HepG2 (cell line): ENCODE measurements around the gene ITGA2. TPM values are rescaled to one million over a fixed set of nuclear protein-coding genes. Genes with fewer than 3 reads are reported as not detected.

ENCODE experiments used
- ATAC-seq: fragments of 200-7000 bp; cut with Tn5 transposase; 3 replicates; pipeline ENCODE4 v1.9.1; 2020; ENCODE audit warnings: mild to moderate bottlenecking, moderate library complexity
- BruUV-seq: library from RNA; stranded (reverse); fragments of 400-500 nt; replicated peaks from 2 replicates; lab custom pipeline; 2021; lab: Mats Ljungman, UMichigan
- CTCF ChIA-PET: fragments of 300-600 bp; formaldehyde crosslinking; extraction: SDS; loops from one replicate; lab custom pipeline; 2021; ENCODE audit warnings: low total read pairs, inconsistent platforms, low intra/inter-chr PET ratio; lab: Yijun Ruan, JAX
- POLR2A ChIA-PET: fragments of 350-600 bp; sonication (Branson Sonifier 250); formaldehyde crosslinking; loops from one replicate; lab custom pipeline; 2020; ENCODE audit warnings: antibody characterized with exemption, inconsistent platforms; lab: Yijun Ruan, JAX
- DNase-seq: peaks from one replicate; pipeline ENCODE4 v3.0.0-alpha.2; 2015; ENCODE audit warnings: low spot score
- FAIRE-seq: peaks from 3 replicates; lab custom pipeline; 2011; peaks lifted over from hg19 to GRCh38; lab: Jason Lieb, UNC
- H2AFZ ChIP-seq: one replicate; pipeline ENCODE4 v1.6.1; 2011; ENCODE audit warnings: low read length, inconsistent platforms
- H3K27ac ChIP-seq: fragments of 300-600 bp; 3 replicates; pipeline ENCODE4 v1.8.0; 2011; ENCODE audit warnings: mixed run types, mild to moderate bottlenecking, mixed read lengths, low read length, inconsistent platforms; ENCODE audit not compliant: insufficient read depth; ENCODE audit errors: extremely low read length
- H3K27me3 ChIP-seq, 2 experiments: fragments of 200-600 bp in 1 of 2; 2 replicates in 1 of 2; 3 replicates in 1 of 2; pipeline versions ENCODE4 v1.6.0 to v1.8.0; 2011; ENCODE audit warnings: low read length in 2 of 2, mild to moderate bottlenecking in 2 of 2, moderate library complexity in 2 of 2, inconsistent platforms in 1 of 2; ENCODE audit not compliant: insufficient read depth in 2 of 2, control insufficient read depth in 1 of 2
- H3K36me3 ChIP-seq, 2 experiments: fragments of 200-600 bp in 1 of 2; replicated peaks in 1 of 2; 2 replicates in 1 of 2; 3 replicates in 1 of 2; pipeline versions ENCODE4 v1.5.1 to v1.8.0; 2011; ENCODE audit warnings: low read length in 2 of 2, inconsistent platforms in 1 of 2; ENCODE audit not compliant: insufficient read depth in 2 of 2, control insufficient read depth in 1 of 2
- H3K4me1 ChIP-seq: 2 replicates; pipeline ENCODE4 v1.5.1; 2012; ENCODE audit warnings: low read length, inconsistent platforms; ENCODE audit not compliant: insufficient read depth
- H3K4me2 ChIP-seq: 2 replicates; pipeline ENCODE4 v1.6.0; 2011; ENCODE audit warnings: low read depth, low read length, inconsistent platforms
- H3K4me3 ChIP-seq, 3 experiments: fragments of 200-600 bp in 1 of 3; sonication (generic), shearing (Covaris generic) in 1 of 3; replicated peaks in 1 of 3; 2 replicates each; pipeline ENCODE4 v1.5.1; 2011 to 2016; ENCODE audit warnings: low read length in 3 of 3, inconsistent platforms in 2 of 3, low read depth in 2 of 3, mild to moderate bottlenecking in 2 of 3, control low read depth in 1 of 3, mixed read lengths in 1 of 3; ENCODE audit not compliant: insufficient read depth in 1 of 3
- H3K79me2 ChIP-seq: one replicate; pipeline ENCODE4 v1.6.1; 2011; ENCODE audit warnings: low read length, inconsistent platforms; ENCODE audit not compliant: insufficient read depth
- H3K9ac ChIP-seq: 2 replicates; pipeline ENCODE4 v1.6.0; 2011; ENCODE audit warnings: mild to moderate bottlenecking, low read depth, low read length, inconsistent platforms; ENCODE audit not compliant: insufficient read depth
- H3K9me3 ChIP-seq: 2 replicates; pipeline ENCODE4 v1.5.1; 2012; ENCODE audit warnings: mild to moderate bottlenecking, low read length
- H4K20me1 ChIP-seq: 2 replicates; pipeline ENCODE4 v1.6.0; 2011; ENCODE audit warnings: inconsistent platforms, mild to moderate bottlenecking, low read length, moderate library complexity; ENCODE audit not compliant: insufficient read depth
- ATF1 ChIP-seq: IDR thresholded peaks from 2 replicates; pipeline ENCODE4 v1.6.1; 2016; ENCODE audit warnings: mild to moderate bottlenecking, control low read depth
- FIP1L1 ChIP-seq: fragments of 200-400 bp; formaldehyde crosslinking; IDR thresholded peaks from 2 replicates; pipeline ENCODE4 v1.6.1; 2018; ENCODE audit warnings: low read depth, mild to moderate bottlenecking, low read length, moderate library complexity, borderline replicate concordance; ENCODE audit not compliant: insufficient read depth
- GABPB1 ChIP-seq: IDR thresholded peaks from 2 replicates; pipeline ENCODE4 v1.6.1; 2016; ENCODE audit warnings: mild to moderate bottlenecking, missing genetic modification reagents, moderate library complexity, missing compliant biosample characterization
- HOMEZ ChIP-seq: IDR thresholded peaks from 2 replicates; pipeline ENCODE4 v1.6.1; 2016; ENCODE audit warnings: low read depth
- IKZF4 ChIP-seq: sonication (generic); formaldehyde crosslinking; IDR thresholded peaks from 2 replicates; pipeline ENCODE4 v1.5.1; 2020; ENCODE audit warnings: borderline replicate concordance, mild to moderate bottlenecking, low read depth, missing genetic modification reagents; ENCODE audit errors: not compliant biosample characterization
- MLX ChIP-seq: IDR thresholded peaks from 2 replicates; pipeline ENCODE4 v1.6.1; 2016
- NCOA2 ChIP-seq: sonication (generic); formaldehyde crosslinking; IDR thresholded peaks from 2 replicates; pipeline ENCODE4 v1.8.0; 2022; ENCODE audit warnings: inconsistent platforms
- PAX8 ChIP-seq: sonication (generic); formaldehyde crosslinking; IDR thresholded peaks from 2 replicates; pipeline ENCODE4 v1.8.0; 2022; ENCODE audit warnings: mild to moderate bottlenecking, missing genetic modification reagents, borderline replicate concordance
- PRDM4 ChIP-seq: sonication (generic); formaldehyde crosslinking; IDR thresholded peaks from 2 replicates; pipeline ENCODE4 v1.9.0; 2021; ENCODE audit warnings: missing genetic modification reagents, borderline replicate concordance
- SMAD9 ChIP-seq: sonication (generic); formaldehyde crosslinking; IDR thresholded peaks from 2 replicates; pipeline ENCODE4 v1.5.1; 2020; ENCODE audit warnings: mild to moderate bottlenecking, missing genetic modification reagents
- SPEN ChIP-seq: sonication (generic); formaldehyde crosslinking; IDR thresholded peaks from 2 replicates; pipeline ENCODE4 v1.5.1; 2020; ENCODE audit warnings: low read depth, mild to moderate bottlenecking, missing genetic modification reagents
- SSRP1 ChIP-seq: IDR thresholded peaks from 2 replicates; pipeline ENCODE4 v1.6.1; 2016; ENCODE audit warnings: control low read depth
- TRIM24 ChIP-seq: sonication (generic); formaldehyde crosslinking; IDR thresholded peaks from 2 replicates; pipeline ENCODE4 v1.8.0; 2022; ENCODE audit warnings: mild to moderate bottlenecking, missing genetic modification reagents
- XBP1 ChIP-seq: sonication (generic); formaldehyde crosslinking; IDR thresholded peaks from 2 replicates; pipeline ENCODE4 v1.5.0; 2020; ENCODE audit warnings: missing genetic modification reagents
- ZNF746 ChIP-seq: sonication (generic); formaldehyde crosslinking; IDR thresholded peaks from 2 replicates; pipeline ENCODE4 v1.8.0; 2022; ENCODE audit warnings: mild to moderate bottlenecking, missing genetic modification reagents
- WGBS: methylation state at CpG from one replicate; pipeline ENCODE4 v1.1.6; 2017; ENCODE audit warnings: low lambda C conversion rate; 5-methylcytosine and 5-hydroxymethylcytosine counted together
- in situ Hi-C: cut with HindIII; loops from 2 replicates; pipeline ENCODE4 v1.10.0; 2017; ENCODE audit warnings: low pct_unique_long_range_greater_than_20kb; ENCODE audit not compliant: extremely low pct_ligation_motif_present
- intact Hi-C: fragments of 100-400 bp; cut with micrococcal nuclease; formaldehyde crosslinking; loops from one replicate; pipeline ENCODE4 v1.10.0; 2022; ENCODE audit not compliant: unreplicated experiment
- polyA plus RNA-seq, 8 experiments: library from polyadenylated mRNA; depleted of rRNA in 3 of 8; stranded (reverse) in 7 of 8; unstranded in 1 of 8; fragments of >200 nt; fragmentation: Illumina TruSeq in 4 of 8; extraction: Trizol in 4 of 8; gene quantifications; 2 replicates each; pipeline versions ENCODE4 v1.2.1 to v1.2.3, GENCODE V29; 2011 to 2016; ENCODE audit warnings: low read depth in 4 of 8, missing spikeins in 1 of 8, mixed read lengths in 1 of 8; ENCODE audit not compliant: insufficient read depth in 1 of 8
- total RNA-seq, 5 experiments: library from RNA; depleted of rRNA; stranded (reverse); fragments of >200 nt; fragmentation: Illumina TruSeq; extraction: Trizol; gene quantifications; 2 replicates each; pipeline ENCODE4 v1.2.3, GENCODE V29; 2016; ENCODE audit warnings: low read depth in 1 of 5
- TF ChIP-seq, protein P1 (sequence below): sonication (generic); formaldehyde crosslinking; IDR thresholded peaks from 2 replicates; pipeline ENCODE4 v1.8.0; 2022; ENCODE audit warnings: mild to moderate bottlenecking, missing genetic modification reagents, borderline replicate concordance

ITGA2 gene
- total and polyA plus RNA-seq, 2 of the 13 experiments (the other 11 are each of a cell fraction or from before 2014, with no cell fraction given), result 15.8 to 58.3 TPM

- FAIRE-seq (no peak), DNase-seq (no peak), ATAC-seq (no peak)
- POLR2A ChIA-PET, result interaction anchor here (1.2 kb wide), 1 partner anchor 9 kb away, joined by 3 read pairs; the partner anchor contains the start of gene MOCS2
- TF ChIP-seq, protein P1, sequence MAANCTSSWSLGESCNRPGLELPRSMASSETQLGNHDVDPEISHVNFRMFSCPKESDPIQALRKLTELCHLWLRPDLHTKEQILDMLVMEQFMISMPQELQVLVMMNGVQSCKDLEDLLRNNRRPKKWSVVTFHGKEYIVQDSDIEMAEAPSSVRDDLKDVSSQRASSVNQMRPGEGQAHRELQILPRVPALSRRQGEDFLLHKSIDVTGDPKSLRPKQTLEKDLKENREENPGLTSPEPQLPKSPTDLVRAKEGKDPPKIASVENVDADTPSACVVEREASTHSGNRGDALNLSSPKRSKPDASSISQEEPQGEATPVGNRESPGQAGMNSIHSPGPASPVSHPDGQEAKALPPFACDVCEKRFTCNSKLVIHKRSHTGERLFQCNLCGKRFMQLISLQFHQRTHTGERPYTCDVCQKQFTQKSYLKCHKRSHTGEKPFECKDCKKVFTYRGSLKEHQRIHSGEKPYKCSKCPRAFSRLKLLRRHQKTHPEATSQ, result no peak
- no peak for TF ChIP-seq PRDM4 (CRISPR knock-in tag)
- TF ChIP-seq MLX (CRISPR knock-in tag), result no peak
- TF ChIP-seq ATF1, result no peak
- TF ChIP-seq SMAD9 (CRISPR knock-in tag), result no peak
- no peak for TF ChIP-seq SSRP1 (CRISPR knock-in tag)
- no peak for TF ChIP-seq TRIM24 (CRISPR knock-in tag)
- no peak for TF ChIP-seq SPEN (CRISPR knock-in tag)
- no peak for TF ChIP-seq NCOA2 (CRISPR knock-in tag)
- no peak for TF ChIP-seq ZNF746 (CRISPR knock-in tag)
- no peak for TF ChIP-seq XBP1 (CRISPR knock-in tag)
- TF ChIP-seq PAX8 (CRISPR knock-in tag), result no peak
- no peak for TF ChIP-seq HOMEZ (CRISPR knock-in tag)
- no peak for TF ChIP-seq FIP1L1
- TF ChIP-seq IKZF4, result no peak
- TF ChIP-seq GABPB1 (CRISPR knock-in tag), result no peak
- Histone ChIP-seq H3K9me3 (no peaks in the 10 kb centered on the region), H2AFZ (no peak overlapping the region), H3K27ac (no peak overlapping the region), H3K27me3 (no peaks in the 10 kb centered on the region; a peak in 1 of 5 replicates), H3K9ac (no peak overlapping the region), H3K4me3 (no peak overlapping the region), H3K4me2 (no peak overlapping the region), H4K20me1 (no peaks in the 10 kb centered on the region), H3K36me3 (no peaks in the 10 kb centered on the region), H3K4me1 (peaks cover 23% of the 10 kb centered on the region), H3K79me2 (no peaks in the 10 kb centered on the region)
- 84% methylated on average over 5 of the region's 5 CpGs for WGBS
- in situ Hi-C loops, result no loop called here
- no TSS peak for BruUV-seq
- intact Hi-C loops, result no loop called here
- CTCF ChIA-PET, result no interaction called here
Observed at GRCh38 chr5:53118879-53119278, 129.7 kb downstream of the ITGA2 start.
